Cerebellar cortex (tissue), 1 donor: ENCODE results near the gene UBN1.
"Not testable (repeated sequence)": the region's sequence is repeated elsewhere in the genome, so short reads cannot be mapped to it uniquely, and the experiment has no call there.

Experiments used
- DNase-seq: peaks from one replicate; pipeline ENCODE4 v3.0.0-alpha.2; 2015; ENCODE audit warnings: low spot score

Gene UBN1

DNA sequence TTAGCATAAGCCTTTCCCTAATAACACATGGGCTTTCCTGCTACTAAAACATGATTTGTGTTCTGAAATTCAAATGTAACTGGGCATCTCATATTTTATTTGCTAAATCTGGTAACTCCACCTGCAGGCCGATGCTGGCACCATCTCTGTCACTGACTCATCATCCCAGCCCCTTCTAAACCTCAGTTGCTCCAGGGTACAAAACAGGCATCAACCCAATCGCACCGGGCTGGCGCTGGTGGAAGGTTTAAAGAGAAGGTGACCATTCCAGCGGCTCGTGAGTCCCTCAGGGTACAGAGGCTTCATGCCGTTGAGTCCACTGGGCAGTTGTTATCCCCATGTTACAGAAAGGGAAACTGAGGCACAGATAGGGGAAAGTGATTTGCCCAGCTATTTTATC is 62.5 kb downstream of the UBN1 start:
- DNase-seq: no peak

DNA sequence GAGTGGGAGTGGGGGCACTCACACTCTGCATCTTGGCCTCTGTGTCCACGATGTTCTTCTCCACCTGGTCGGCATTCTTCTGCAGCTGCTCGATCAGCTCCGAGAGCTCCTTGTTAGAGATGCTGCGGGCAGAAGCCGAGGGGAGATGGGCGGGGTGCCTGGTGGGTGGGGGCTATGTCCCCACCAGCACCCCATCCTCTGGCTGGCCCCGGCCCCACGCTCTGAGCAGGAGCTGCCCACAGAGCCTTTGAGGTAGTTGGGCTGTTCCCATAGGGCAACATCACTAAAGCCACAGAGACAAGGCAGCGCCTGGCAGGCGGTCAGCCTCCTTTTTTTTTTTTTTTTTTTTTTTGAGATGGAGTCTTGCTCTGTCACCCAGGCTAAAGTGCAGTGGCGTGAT is 63.5 kb downstream of the UBN1 start:
- no peak for DNase-seq

DNA sequence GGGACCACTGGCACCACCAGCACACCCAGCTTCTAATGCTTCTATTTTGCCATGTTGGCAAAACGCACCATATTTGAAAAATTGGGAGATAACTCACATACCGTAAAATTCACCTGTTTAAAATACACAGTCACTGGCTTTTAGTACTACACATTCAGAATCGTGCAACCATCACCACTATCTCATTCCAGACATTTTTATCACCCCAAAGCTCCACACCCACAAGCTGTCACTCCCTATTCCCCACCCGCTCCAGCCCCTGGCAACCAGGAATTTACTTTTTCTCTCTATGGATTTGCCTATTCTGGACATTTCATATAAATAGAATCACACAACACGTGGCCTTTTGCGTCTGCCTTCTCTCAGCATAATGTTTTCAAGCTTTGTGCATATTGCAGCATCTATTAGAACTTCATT is 64.7 kb downstream of the UBN1 start:
- DNase-seq: no peak

DNA sequence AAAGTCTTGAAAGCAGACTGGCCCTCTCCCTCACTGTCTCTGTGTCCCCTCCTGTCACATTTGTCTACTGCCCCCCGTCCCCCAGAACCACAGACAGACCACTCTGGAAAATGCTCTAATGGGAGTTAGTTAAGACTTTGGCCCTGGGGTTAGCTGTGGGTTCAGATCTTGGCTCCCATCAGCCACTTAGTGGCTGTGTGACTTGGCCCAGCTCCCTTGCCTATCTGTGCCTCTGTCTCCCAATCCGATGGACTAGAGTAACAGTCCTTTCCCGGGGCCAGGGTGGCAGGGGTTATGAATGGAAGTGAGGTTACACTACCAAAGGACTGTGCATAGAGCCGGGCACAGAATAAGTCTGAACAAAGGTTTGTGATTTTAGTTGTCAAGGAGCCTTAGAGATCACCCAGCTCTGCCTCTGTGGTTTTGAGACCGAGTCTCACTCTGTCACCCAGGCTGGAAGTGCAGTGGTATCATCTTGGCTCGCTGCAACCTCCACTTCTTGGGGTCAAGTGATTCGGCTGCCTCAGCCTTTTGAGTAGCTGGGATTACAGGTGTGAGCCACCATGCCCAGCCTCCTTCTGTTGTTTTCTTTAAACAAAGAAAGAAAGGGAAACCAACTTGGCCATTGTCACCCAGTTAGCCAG is 66.0 kb downstream of the UBN1 start:
- no peak for DNase-seq

DNA sequence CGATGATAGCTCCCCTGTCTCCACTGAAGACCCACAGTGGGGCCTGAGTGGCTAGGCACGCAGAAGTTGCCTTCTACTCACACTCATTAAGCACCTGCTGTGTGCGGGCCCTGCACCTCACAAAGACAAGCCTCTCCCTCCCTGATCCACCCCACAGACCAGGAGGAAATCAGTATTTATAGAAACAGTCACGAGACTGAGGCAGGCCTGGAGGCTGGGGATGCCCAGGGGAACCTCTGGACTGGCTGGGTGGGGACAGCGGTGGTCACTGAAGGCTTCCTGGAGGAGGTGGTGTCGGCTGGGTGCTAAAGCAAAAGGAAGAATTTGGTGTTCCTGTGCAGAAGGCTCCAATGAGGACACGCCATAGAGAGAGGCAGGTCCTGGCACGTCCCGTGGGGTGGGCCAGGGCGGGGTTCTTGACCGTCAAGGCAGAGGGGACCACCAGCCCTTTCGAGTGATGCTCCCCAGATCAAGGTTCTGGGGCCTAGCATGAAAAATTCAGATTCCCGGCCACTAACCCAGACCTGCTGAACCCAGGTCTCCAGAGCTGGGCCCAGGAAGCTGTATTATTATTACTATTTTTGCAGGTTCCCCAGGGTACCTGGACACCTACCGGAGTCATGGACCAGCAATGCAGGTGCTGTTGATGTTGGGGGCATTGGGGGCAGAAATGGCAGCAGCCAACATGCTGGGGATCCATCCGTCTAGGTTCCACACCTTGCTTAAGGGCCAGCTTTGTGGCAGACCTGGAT is 66.7 kb downstream of the UBN1 start:
- DNase-seq: no peak

DNA sequence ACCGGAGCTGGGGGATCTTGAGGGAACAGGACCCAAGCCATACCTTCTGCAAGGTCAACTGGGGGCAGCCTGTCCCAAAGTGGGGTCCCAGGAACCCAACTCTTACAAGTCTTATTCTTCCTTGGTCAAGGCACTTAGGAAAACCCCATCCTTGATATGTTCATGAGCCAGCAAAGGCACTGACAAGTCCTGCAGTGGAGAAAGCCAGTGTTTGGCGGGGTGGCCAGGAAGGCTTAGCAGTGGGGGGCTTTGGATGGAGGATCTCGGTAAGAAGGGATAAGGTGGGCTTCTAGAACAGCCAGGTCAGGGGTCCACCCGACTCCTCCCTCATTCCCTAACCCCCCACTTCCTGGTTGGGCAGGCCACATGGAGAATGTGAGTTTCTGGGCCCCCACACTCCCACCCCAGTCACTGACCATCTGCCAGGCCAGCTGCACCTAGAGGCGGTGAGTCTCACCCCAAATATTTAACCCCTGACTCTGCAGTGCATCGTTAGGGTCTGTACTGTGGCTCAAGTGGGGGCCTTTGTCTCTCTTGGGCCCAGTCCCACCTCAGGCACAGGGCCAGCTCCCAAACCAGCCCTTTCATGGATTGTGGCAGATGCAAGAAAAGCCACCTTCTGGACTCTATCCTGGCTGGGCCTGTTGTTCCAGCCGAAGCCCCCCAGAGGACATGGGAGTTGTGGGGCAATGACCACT is 67.4 kb downstream of the UBN1 start:
- no peak for DNase-seq

DNA sequence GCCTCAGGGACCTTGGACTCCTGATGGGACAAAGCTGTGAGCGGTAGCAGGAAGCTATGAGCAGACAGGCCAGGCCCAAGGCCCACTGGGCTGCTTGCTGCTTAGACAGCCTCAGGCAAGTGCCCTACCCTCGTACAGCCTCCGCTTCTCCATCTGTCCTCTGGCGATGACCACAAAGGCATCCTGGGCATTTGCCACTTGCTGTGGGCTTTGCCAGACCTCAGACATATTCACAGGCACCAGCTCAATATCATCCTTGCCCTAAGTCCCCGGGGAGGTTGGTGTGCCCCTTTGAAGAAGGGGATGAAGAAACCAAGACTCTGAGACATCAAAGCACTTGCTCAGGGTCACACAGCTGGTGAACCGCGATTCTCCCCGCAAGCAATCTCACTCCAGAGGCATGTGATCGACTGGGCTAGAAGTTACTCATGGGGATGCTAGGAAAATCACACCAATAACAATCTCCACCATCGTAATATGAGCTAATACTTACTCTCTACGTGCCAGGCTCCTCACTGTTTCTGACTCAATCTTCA is 68.0 kb downstream of the UBN1 start:
- no peak for DNase-seq

- DNase-seq: no peak
Measured at GRCh38 chr16:4917117-4917516, 69.8 kb downstream of the UBN1 start.

DNA sequence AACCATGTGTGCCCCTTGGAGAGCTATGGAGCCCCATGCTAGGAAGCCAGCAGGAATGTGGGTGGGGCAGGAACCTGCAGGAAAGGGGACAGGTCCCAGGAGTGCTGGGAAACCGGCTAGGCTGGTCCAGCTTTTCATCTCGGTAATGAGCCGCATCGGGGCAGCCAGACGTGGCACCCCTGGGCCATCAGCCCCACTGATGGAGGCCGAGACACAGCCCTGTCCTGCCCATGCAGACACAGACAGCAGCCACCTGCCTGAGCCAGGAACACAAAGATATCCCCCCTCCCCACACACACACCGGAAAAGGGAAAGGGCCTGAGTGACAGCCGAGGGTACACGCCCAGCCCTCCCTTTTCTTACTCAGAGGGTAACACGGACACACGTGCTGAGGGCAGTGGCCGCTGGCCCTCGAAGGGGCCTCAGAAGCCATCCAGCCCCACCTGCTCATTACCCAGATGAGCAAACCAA is 71.5 kb downstream of the UBN1 start:
- DNase-seq: no peak

DNA sequence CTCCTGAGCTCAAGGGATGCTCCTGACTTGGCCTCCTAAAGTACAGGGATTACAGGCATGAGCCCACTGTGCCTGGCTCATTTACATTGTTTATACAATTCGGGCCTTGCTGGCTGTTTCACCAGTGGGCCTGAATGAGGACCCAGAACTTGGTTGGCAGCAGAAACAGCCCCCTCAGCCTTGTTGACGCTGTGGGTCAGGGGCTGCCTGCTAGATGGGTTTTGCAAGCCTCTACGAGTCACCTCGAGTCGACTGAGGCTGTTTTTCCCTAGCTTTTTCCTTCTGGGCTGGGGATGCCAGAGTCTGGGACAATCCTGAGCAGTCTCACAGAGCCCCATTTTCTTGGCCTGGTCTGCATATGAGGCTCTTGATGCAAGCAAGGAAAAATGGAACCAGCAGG is 73.5 kb downstream of the UBN1 start:
- DNase-seq: no peak

DNA sequence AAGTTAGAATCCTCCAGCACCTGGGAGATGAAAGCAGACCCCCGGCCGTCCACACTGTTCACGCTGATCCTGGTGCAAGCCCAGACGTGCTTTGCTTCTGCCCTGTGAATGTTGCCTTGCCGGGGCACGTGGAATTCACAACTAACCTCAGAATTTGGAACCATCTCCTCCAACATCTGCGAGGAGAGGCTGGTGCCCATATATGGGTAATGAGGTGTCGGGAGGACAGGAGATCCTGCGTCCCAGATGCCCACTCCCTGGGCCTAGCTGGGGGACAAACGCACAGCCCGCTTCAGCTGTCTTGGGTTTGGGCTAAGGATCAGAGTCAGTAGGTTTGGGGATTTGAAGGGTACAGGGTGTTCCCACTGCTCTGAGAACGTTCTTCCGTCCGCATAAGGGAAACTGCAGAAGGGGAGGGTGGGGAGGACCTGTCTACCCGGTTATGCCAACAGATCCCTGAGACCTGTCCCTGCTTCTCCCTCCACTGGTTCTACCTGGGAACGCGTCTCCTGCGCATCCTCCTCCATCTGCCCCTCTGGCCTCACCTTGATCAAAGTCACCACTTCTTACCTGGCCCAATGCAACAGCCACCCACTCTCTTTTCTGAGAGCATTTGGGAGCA is 75.6 kb downstream of the UBN1 start:
- DNase-seq: no peak

DNA sequence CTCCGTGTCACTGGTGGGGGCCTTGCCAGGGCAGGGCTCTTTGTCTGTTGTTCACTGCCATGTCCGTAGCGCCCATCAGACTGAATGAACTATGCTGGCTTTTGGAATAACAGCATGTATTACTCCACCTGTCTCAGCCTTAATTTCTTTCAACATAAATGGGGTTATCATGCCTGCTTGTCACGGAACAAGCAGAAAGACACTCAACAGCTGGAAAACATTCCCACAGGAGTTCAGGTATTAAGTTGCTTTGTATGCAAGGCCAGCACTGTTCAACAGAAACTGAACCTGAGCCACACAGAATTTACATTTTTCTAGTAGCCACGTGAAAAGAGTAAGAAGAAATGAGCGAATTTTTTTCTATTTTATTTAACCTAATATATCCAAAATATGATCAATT is 76.6 kb downstream of the UBN1 start:
- DNase-seq: no peak

- no peak for DNase-seq
Measured at GRCh38 chr16:4924593-4925292, 77.5 kb downstream of the UBN1 start.

- no peak for DNase-seq
Measured at GRCh38 chr16:4925293-4925607, 78.0 kb downstream of the UBN1 start.

- no peak for DNase-seq
Measured at GRCh38 chr16:4925791-4926190, 78.5 kb downstream of the UBN1 start.

GRCh38 chr16:4926928-4927327 is 79.6 kb downstream of the UBN1 start:
- no peak for DNase-seq

GRCh38 chr16:4927661-4928060 is 80.4 kb downstream of the UBN1 start:
- DNase-seq: no peak

DNA sequence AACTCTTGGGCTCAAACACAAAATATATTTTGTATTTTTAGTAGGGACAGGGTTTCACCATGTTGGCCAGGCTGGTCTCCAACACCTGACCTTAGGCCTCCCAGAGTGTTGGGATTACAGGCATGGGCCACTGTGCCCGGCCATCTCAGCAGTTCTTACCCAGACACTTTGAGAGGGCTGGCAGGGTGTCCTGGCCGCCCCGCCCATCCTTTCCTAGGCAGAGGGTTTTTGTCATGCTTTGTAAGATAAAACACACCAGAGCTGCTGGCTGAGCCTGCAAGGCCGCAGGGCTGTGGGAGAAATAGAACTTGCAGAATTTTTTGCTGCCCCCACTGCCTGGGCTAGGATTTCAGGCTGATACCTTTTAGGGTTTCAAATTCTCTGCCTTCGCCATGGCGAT is 80.9 kb downstream of the UBN1 start:
- DNase-seq: no peak

DNA sequence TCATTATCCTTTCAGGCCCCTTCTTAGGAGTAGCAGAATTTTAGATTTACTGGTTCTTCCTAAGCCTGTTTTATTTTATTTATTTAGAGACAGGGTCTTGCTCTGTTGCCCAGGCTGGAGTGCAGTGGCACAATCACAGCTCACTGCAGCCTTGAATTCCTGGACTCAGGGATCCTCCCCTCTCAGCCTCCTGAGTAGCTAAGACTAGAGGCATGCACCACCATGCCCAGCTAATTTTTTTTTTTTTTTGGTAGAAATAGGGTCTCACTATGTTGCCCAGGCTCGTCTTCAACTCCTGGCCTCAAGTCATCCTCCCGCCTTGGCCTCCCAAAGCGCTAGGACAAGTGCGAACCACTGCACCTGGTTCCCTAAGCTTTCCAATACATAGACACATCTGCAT is 82.3 kb downstream of the UBN1 start:
- not testable (repeated sequence) for DNase-seq

DNA sequence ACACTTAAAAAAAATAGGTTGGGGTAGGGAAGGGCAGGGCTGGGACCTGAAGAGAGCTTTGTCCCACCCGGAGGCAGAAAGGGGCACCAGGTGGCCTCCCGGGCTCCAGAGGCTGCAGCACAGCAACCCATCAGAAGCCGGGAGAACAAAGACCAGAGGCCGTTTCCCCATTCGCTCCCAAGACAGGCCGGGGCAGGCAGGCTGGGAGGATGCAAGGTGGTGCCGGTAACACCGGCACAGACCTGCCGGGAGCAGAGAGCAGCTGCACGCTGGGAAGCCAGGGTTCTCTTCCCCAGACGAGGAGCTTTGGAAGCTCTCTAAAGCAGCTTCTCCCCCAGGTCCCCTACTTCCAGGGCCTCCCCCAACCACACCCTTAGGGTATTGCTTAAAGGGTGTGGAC is 84.1 kb downstream of the UBN1 start:
- no peak for DNase-seq
